ENCODE data around the gene CFAP119. TPM values are rescaled to one million over a fixed set of nuclear protein-coding genes. Genes with fewer than 3 reads are reported as not detected.

The CFAP119 gene
- total and polyA plus RNA-seq, 8 donors, result 2.0 to 71.2 (median 10.4) TPM; not detected in 2

GRCh38 chr16:30747799-30748633 lies 13.8 kb downstream of the CFAP119 start, which contains the start of gene PHKG2:
Gene PHKG2 (plus strand): TSS chr16:30748425. CDS start chr16:30748821, 396 bp downstream.
- H3K9me3 ChIP-seq, result no peaks in the 10 kb centered on the region
- peak within 1 kb of the TSS; percentile 86 to 95 (median 88) for H3K27ac ChIP-seq
- peak; percentile 100 for DNase-seq
- peaks cover 6 to 44% (median 18%) of the 10 kb centered on the region in 4 donors for H3K4me1 ChIP-seq
- peaks cover 26 to 56% (median 45%) of the 10 kb centered on the region in 4 donors for H3K36me3 ChIP-seq
- intact Hi-C loops (cut with DNase I; ENCODE audit: low total_unique reads), result no loop called here
- 3 to 4% (median 3%) methylated on average over 30 to 60 of the region's 60 CpGs for WGBS, 5 donors
- H3K27me3 ChIP-seq, result no peaks in the 10 kb centered on the region
- H3K4me3 ChIP-seq, result peak within 1 kb of the TSS; percentile 89 to 99 (median 96)
- TF ChIP-seq EP300 (IDR thresholded peaks at IDR 0.05) (no peak), POLR2A (IDR thresholded peaks at IDR 0.05) (peak in 1 of 4 donors; percentile 34), POLR2AphosphoS5 (IDR thresholded peaks at IDR 0.05) (peak; percentile 56 to 92 (median 61)), CTCF (IDR thresholded peaks at IDR 0.05) (peak in 1 of 7 experiments; percentile 18)

- Histone ChIP-seq H3K4me3 (peak overlapping the region; percentile 89 to 99 (median 96)), H3K27me3 (no peaks in the 10 kb centered on the region), H3K36me3 (peaks cover 21 to 56% (median 43%) of the 10 kb centered on the region in 4 donors), H3K4me1 (peaks cover 8 to 51% (median 20%) of the 10 kb centered on the region in 4 donors), H3K9me3 (no peaks in the 10 kb centered on the region), H3K27ac (peak overlapping the region; percentile 86 to 95 (median 88))
- 42 to 49% (median 44%) methylated on average over 3 of the region's 3 CpGs for WGBS, 5 donors
- intact Hi-C loops (cut with DNase I; ENCODE audit: low total_unique reads), result no loop called here
- no peak for DNase-seq
- TF ChIP-seq POLR2A (IDR thresholded peaks at IDR 0.05) (no peak), POLR2AphosphoS5 (IDR thresholded peaks at IDR 0.05) (no peak), CTCF (IDR thresholded peaks at IDR 0.05) (no peak)
These were observed 14.5 kb downstream of the CFAP119 start for GRCh38 chr16:30747331-30747730.

- H3K4me1 ChIP-seq, result peaks cover 15 to 57% (median 26%) of the 10 kb centered on the region in 4 donors
These were observed 15.2 kb downstream of the CFAP119 start for GRCh38 chr16:30746638-30747175.

More at GRCh38 chr16:30746638-30747175, 15.2 kb downstream of the CFAP119 start:
- peak overlapping the region in 2 of 5 donors; percentile 88 to 95 for H3K27ac ChIP-seq
- H3K27me3 ChIP-seq, result no peaks in the 10 kb centered on the region
- no peaks in the 10 kb centered on the region for H3K9me3 ChIP-seq
- H3K36me3 ChIP-seq, result peaks cover 21 to 56% (median 42%) of the 10 kb centered on the region in 4 donors
- no peak overlapping the region for H3K4me3 ChIP-seq
- TF ChIP-seq POLR2A (IDR thresholded peaks at IDR 0.05) (no peak), POLR2AphosphoS5 (IDR thresholded peaks at IDR 0.05) (no peak), EP300 (IDR thresholded peaks at IDR 0.05) (no peak), CTCF (IDR thresholded peaks at IDR 0.05) (no peak)
- DNase-seq, result no peak
- WGBS, 5 donors, result 90 to 94% (median 90%) methylated on average over 9 of the region's 9 CpGs
- intact Hi-C loops (cut with DNase I; ENCODE audit: low total_unique reads), result no loop called here

Data from stomach (tissue), 9 donors.